ENCODE results near the gene NES.

The NES gene

GRCh38 chr1:156703741-156704140, 26.5 kb upstream of the NES start:
- peak; percentile 68 for DNase-seq (ENCODE audit: low read depth, low spot score)

GRCh38 chr1:156703336-156703735, 26.1 kb upstream of the NES start:
- no peak for DNase-seq (ENCODE audit: low read depth, low spot score)

- no peak for DNase-seq (ENCODE audit: low read depth, low spot score)
Measured at GRCh38 chr1:156700736-156701531, 23.7 kb upstream of the NES start.

- DNase-seq (ENCODE audit: low read depth, low spot score) = no peak
Measured at GRCh38 chr1:156698995-156699394, 21.8 kb upstream of the NES start.

- no peak for DNase-seq (ENCODE audit: low read depth, low spot score)
Measured at GRCh38 chr1:156697481-156697880, 20.3 kb upstream of the NES start.

- no peak for DNase-seq (ENCODE audit: low read depth, low spot score)
Measured at GRCh38 chr1:156696755-156697154, 19.5 kb upstream of the NES start.

GRCh38 chr1:156694690-156694962, 17.4 kb upstream of the NES start:
- DNase-seq (ENCODE audit: low read depth, low spot score) = no peak

GRCh38 chr1:156693848-156694689, 16.9 kb upstream of the NES start:
- DNase-seq (ENCODE audit: low read depth, low spot score) = no peak

GRCh38 chr1:156692925-156693847, 16.0 kb upstream of the NES start:
- no peak for DNase-seq (ENCODE audit: low read depth, low spot score)

- no peak for DNase-seq (ENCODE audit: low read depth, low spot score)
Measured at GRCh38 chr1:156692441-156692924, 15.3 kb upstream of the NES start.

- no peak for DNase-seq (ENCODE audit: low read depth, low spot score)
Measured at GRCh38 chr1:156691665-156692440, 14.6 kb upstream of the NES start.

- no peak for DNase-seq (ENCODE audit: low read depth, low spot score)
Measured at GRCh38 chr1:156691191-156691590, 14.0 kb upstream of the NES start.

GRCh38 chr1:156690675-156691036, 13.4 kb upstream of the NES start:
- no peak for DNase-seq (ENCODE audit: low read depth, low spot score)

GRCh38 chr1:156689953-156690674, 12.9 kb upstream of the NES start:
- DNase-seq (ENCODE audit: low read depth, low spot score) = no peak

GRCh38 chr1:156689035-156689952, 12.1 kb upstream of the NES start:
- DNase-seq (ENCODE audit: low read depth, low spot score) = peak; percentile 76

- DNase-seq (ENCODE audit: low read depth, low spot score) = no peak
Measured at GRCh38 chr1:156684227-156684782, 7.1 kb upstream of the NES start.

GRCh38 chr1:156682166-156682890, 5.1 kb upstream of the NES start:
- DNase-seq (ENCODE audit: low read depth, low spot score) = no peak

GRCh38 chr1:156681196-156681960, 4.2 kb upstream of the NES start:
- no peak for DNase-seq (ENCODE audit: low read depth, low spot score)

Measured in brain pericyte (primary cell).